Activated CD4-positive, alpha-beta T cell treated with anti-CD3 and anti-CD28 coated beads for 36 hours (primary cell): ENCODE results near the gene C1orf159. TPM values are rescaled to one million over a fixed set of nuclear protein-coding genes. Genes with fewer than 3 reads are reported as not detected.

Experiments
- ATAC-seq: fragments of 200-7000 bp; cut with Tn5 transposase; one replicate; pipeline ENCODE4 v1.10.0; 2021; ENCODE audit warnings: mild to moderate bottlenecking, moderate library complexity
- CTCF ChIA-PET: fragments of 350-600 bp; sonication (Branson Sonifier 250); formaldehyde crosslinking; loops from one replicate; lab custom pipeline; 2021; ENCODE audit warnings: antibody characterized with exemption; lab: Charles Lee
- POLR2A ChIA-PET: fragments of 350-600 bp; sonication (Branson Sonifier 250); formaldehyde crosslinking; loops from one replicate; lab custom pipeline; 2021; ENCODE audit warnings: antibody characterized with exemption, inconsistent platforms; lab: Charles Lee
- DNase-seq: peaks from one replicate; pipeline ENCODE4 v3.0.0-alpha.2; 2020
- H3K27ac Mint-ChIP-seq: one replicate; pipeline ENCODE4 v1.8.0; 2021; ENCODE audit warnings: mixed read lengths
- H3K27me3 Mint-ChIP-seq: one replicate; pipeline ENCODE4 v1.8.0; 2021; ENCODE audit warnings: mixed read lengths
- H3K36me3 Mint-ChIP-seq: one replicate; pipeline ENCODE4 v1.8.0; 2021; ENCODE audit warnings: low read depth, mixed read lengths
- H3K4me1 Mint-ChIP-seq: one replicate; pipeline ENCODE4 v1.8.0; 2021; ENCODE audit warnings: mixed read lengths
- H3K4me3 Mint-ChIP-seq: one replicate; pipeline ENCODE4 v1.8.0; 2021; ENCODE audit warnings: mild to moderate bottlenecking, moderate library complexity, mixed read lengths
- H3K9me3 Mint-ChIP-seq: one replicate; pipeline ENCODE4 v1.8.0; 2021; ENCODE audit warnings: low read depth, mixed read lengths
- intact Hi-C, 2 experiments: fragments of 100-400 bp; cut with DNase I in 1 of 2; cut with micrococcal nuclease in 1 of 2; formaldehyde crosslinking; loops; one replicate each; pipeline versions ENCODE4 v1.14.2 to v1.15.1; 2022 to 2024; cut with DNase I, micrococcal nuclease
- total RNA-seq, 2 experiments: library from RNA; stranded (reverse); gene quantifications; one replicate each; pipeline ENCODE4 v1.2.3, GENCODE V29; 2021

Gene C1orf159
- total RNA-seq, 2 experiments from 2014 or later, result 11.3 to 13.5 TPM

- no peak overlapping the region for H3K4me3 Mint-ChIP-seq
- no peak overlapping the region for H3K27ac Mint-ChIP-seq
- H3K27me3 Mint-ChIP-seq, result no peaks in the 10 kb centered on the region
- POLR2A ChIA-PET, result no interaction called here
- intact Hi-C loops, result no loop called here
- CTCF ChIA-PET, result no interaction called here
- H3K9me3 Mint-ChIP-seq, result no peaks in the 10 kb centered on the region
- no peaks in the 10 kb centered on the region for H3K36me3 Mint-ChIP-seq
- ATAC-seq (no peak), DNase-seq (no peak)
- H3K4me1 Mint-ChIP-seq, result no peaks in the 10 kb centered on the region
Observed at GRCh38 chr1:1050577-1051052, 65.3 kb downstream of the C1orf159 start.

- no peaks in the 10 kb centered on the region for H3K27me3 Mint-ChIP-seq
- H3K4me3 Mint-ChIP-seq, result no peak overlapping the region
- peaks cover 2% of the 10 kb centered on the region for H3K36me3 Mint-ChIP-seq
- H3K4me1 Mint-ChIP-seq, result no peaks in the 10 kb centered on the region
- ChIA-PET CTCF (interaction anchor here (0.7 kb wide), 1 partner anchor 352 kb away, joined by 3 read pairs; no protein-coding TSS in a partner anchor), POLR2A (no interaction called here)
- no peak overlapping the region for H3K27ac Mint-ChIP-seq
- no peak for DNase-seq
- no peaks in the 10 kb centered on the region for H3K9me3 Mint-ChIP-seq
- no peak for ATAC-seq
- intact Hi-C loops, result no loop called here
Observed at GRCh38 chr1:1049318-1050165, 66.3 kb downstream of the C1orf159 start.

GRCh38 chr1:1048765-1049164 lies 67.1 kb downstream of the C1orf159 start:
- H3K27me3 Mint-ChIP-seq, result no peaks in the 10 kb centered on the region
- ATAC-seq (no peak), DNase-seq (no peak)
- intact Hi-C loops, result no loop called here
- ChIA-PET POLR2A (no interaction called here), CTCF (no interaction called here)
- no peak overlapping the region for H3K4me3 Mint-ChIP-seq
- H3K4me1 Mint-ChIP-seq, result no peaks in the 10 kb centered on the region
- H3K9me3 Mint-ChIP-seq, result no peaks in the 10 kb centered on the region
- H3K36me3 Mint-ChIP-seq, result peaks cover 2% of the 10 kb centered on the region
- H3K27ac Mint-ChIP-seq, result no peak overlapping the region

GRCh38 chr1:1047963-1048362 lies 67.9 kb downstream of the C1orf159 start:
- POLR2A ChIA-PET, result no interaction called here
- ATAC-seq (no peak), DNase-seq (no peak)
- CTCF ChIA-PET, result no interaction called here
- H3K36me3 Mint-ChIP-seq, result peaks cover 2% of the 10 kb centered on the region
- no peaks in the 10 kb centered on the region for H3K27me3 Mint-ChIP-seq
- no peaks in the 10 kb centered on the region for H3K9me3 Mint-ChIP-seq
- no peak overlapping the region for H3K4me3 Mint-ChIP-seq
- H3K4me1 Mint-ChIP-seq, result no peaks in the 10 kb centered on the region
- no peak overlapping the region for H3K27ac Mint-ChIP-seq
- intact Hi-C loops, result no loop called here

- peaks cover 2% of the 10 kb centered on the region for H3K36me3 Mint-ChIP-seq
- no peaks in the 10 kb centered on the region for H3K27me3 Mint-ChIP-seq
- no peak for ATAC-seq
- DNase-seq, result no peak
- H3K27ac Mint-ChIP-seq, result no peak overlapping the region
- no peaks in the 10 kb centered on the region for H3K4me1 Mint-ChIP-seq
- H3K9me3 Mint-ChIP-seq, result no peaks in the 10 kb centered on the region
- CTCF ChIA-PET, result no interaction called here
- H3K4me3 Mint-ChIP-seq, result no peak overlapping the region
- intact Hi-C loops, result no loop called here
- POLR2A ChIA-PET, result no interaction called here
Observed at GRCh38 chr1:1047407-1047806, 68.5 kb downstream of the C1orf159 start.

- no peak for DNase-seq
- H3K27ac Mint-ChIP-seq, result no peak overlapping the region
- intact Hi-C loops, result no loop called here
- H3K4me3 Mint-ChIP-seq, result no peak overlapping the region
- H3K9me3 Mint-ChIP-seq, result no peaks in the 10 kb centered on the region
- no peak for ATAC-seq
- H3K4me1 Mint-ChIP-seq, result no peaks in the 10 kb centered on the region
- H3K27me3 Mint-ChIP-seq, result no peaks in the 10 kb centered on the region
- ChIA-PET CTCF (no interaction called here), POLR2A (no interaction called here)
- peaks cover 2% of the 10 kb centered on the region for H3K36me3 Mint-ChIP-seq
Observed at GRCh38 chr1:1046767-1047166, 69.1 kb downstream of the C1orf159 start.

GRCh38 chr1:1046243-1046642 lies 69.6 kb downstream of the C1orf159 start:
- no peaks in the 10 kb centered on the region for H3K27me3 Mint-ChIP-seq
- intact Hi-C loops, result no loop called here
- DNase-seq (no peak), ATAC-seq (no peak)
- peaks cover 2% of the 10 kb centered on the region for H3K36me3 Mint-ChIP-seq
- H3K4me1 Mint-ChIP-seq, result no peaks in the 10 kb centered on the region
- POLR2A ChIA-PET, result no interaction called here
- no peak overlapping the region for H3K27ac Mint-ChIP-seq
- CTCF ChIA-PET, result no interaction called here
- H3K9me3 Mint-ChIP-seq, result no peaks in the 10 kb centered on the region
- H3K4me3 Mint-ChIP-seq, result no peak overlapping the region

GRCh38 chr1:1045129-1045528 lies 70.8 kb downstream of the C1orf159 start:
- Mint-ChIP-seq H3K4me3 (no peak overlapping the region), H3K4me1 (no peaks in the 10 kb centered on the region), H3K36me3 (peaks cover 2% of the 10 kb centered on the region), H3K9me3 (no peaks in the 10 kb centered on the region), H3K27ac (no peak overlapping the region), H3K27me3 (no peaks in the 10 kb centered on the region)
- intact Hi-C loops, result no loop called here
- ChIA-PET POLR2A (no interaction called here), CTCF (no interaction called here)
- ATAC-seq (no peak), DNase-seq (no peak)

GRCh38 chr1:1044455-1045078 lies 71.3 kb downstream of the C1orf159 start:
- peaks cover 2% of the 10 kb centered on the region for H3K27me3 Mint-ChIP-seq
- CTCF ChIA-PET, result no interaction called here
- peaks cover 2% of the 10 kb centered on the region for H3K36me3 Mint-ChIP-seq
- H3K4me3 Mint-ChIP-seq, result no peak overlapping the region
- ATAC-seq (no peak), DNase-seq (no peak)
- no peaks in the 10 kb centered on the region for H3K9me3 Mint-ChIP-seq
- intact Hi-C loops, result loop anchor here in 1 of 2 experiments (5.0 kb wide), 1 partner anchor 848 kb away; the partner anchor contains the start of gene GNB1
- no peak overlapping the region for H3K27ac Mint-ChIP-seq
- POLR2A ChIA-PET, result no interaction called here
- H3K4me1 Mint-ChIP-seq, result peaks cover 3% of the 10 kb centered on the region

- Mint-ChIP-seq H3K4me1 (peaks cover 9% of the 10 kb centered on the region), H3K4me3 (no peak overlapping the region), H3K9me3 (no peaks in the 10 kb centered on the region), H3K36me3 (peaks cover 2% of the 10 kb centered on the region), H3K27ac (no peak overlapping the region), H3K27me3 (peaks cover 7% of the 10 kb centered on the region)
- CTCF ChIA-PET, result no interaction called here
- ATAC-seq (no peak), DNase-seq (no peak)
- intact Hi-C loops, result loop anchor here in 1 of 2 experiments (5.0 kb wide), 1 partner anchor 848 kb away; the partner anchor contains the start of gene GNB1
- POLR2A ChIA-PET, result no interaction called here
Observed at GRCh38 chr1:1043921-1044320, 72.0 kb downstream of the C1orf159 start.

- H3K27ac Mint-ChIP-seq, result no peak overlapping the region
- peaks cover 2% of the 10 kb centered on the region for H3K36me3 Mint-ChIP-seq
- no peak overlapping the region for H3K4me3 Mint-ChIP-seq
- intact Hi-C loops, result loop anchor here in 1 of 2 experiments (5.0 kb wide), 1 partner anchor 849 kb away; the partner anchor contains the start of gene GNB1
- no peak for DNase-seq
- peaks cover 14% of the 10 kb centered on the region for H3K4me1 Mint-ChIP-seq
- CTCF ChIA-PET, result no interaction called here
- no peak for ATAC-seq
- POLR2A ChIA-PET, result no interaction called here
- no peaks in the 10 kb centered on the region for H3K9me3 Mint-ChIP-seq
- peaks cover 12% of the 10 kb centered on the region for H3K27me3 Mint-ChIP-seq
Observed at GRCh38 chr1:1043411-1043810, 72.5 kb downstream of the C1orf159 start.

GRCh38 chr1:1042835-1043234 lies 73.1 kb downstream of the C1orf159 start:
- intact Hi-C loops, result loop anchor here in 1 of 2 experiments (5.0 kb wide), 1 partner anchor 849 kb away; the partner anchor contains the start of gene GNB1

More at GRCh38 chr1:1042835-1043234, 73.1 kb downstream of the C1orf159 start:
- Mint-ChIP-seq H3K4me1 (peaks cover 15% of the 10 kb centered on the region), H3K9me3 (no peaks in the 10 kb centered on the region), H3K27me3 (peaks cover 14% of the 10 kb centered on the region), H3K27ac (no peak overlapping the region), H3K4me3 (no peak overlapping the region), H3K36me3 (peaks cover 2% of the 10 kb centered on the region)
- ChIA-PET CTCF (no interaction called here), POLR2A (no interaction called here)
- no peak for DNase-seq
- no peak for ATAC-seq
